NCI-H510A (cell line): Measurements from ENCODE around the gene ANGPTL3.
"Not testable (repeated sequence)": the region's sequence is repeated elsewhere in the genome, so short reads cannot be mapped to it uniquely, and the experiment has no call there.

ENCODE experiments used
- DNase-seq: peaks from one replicate; lab custom pipeline; 2025; lab: John Stamatoyannopoulos, UW

ANGPTL3 gene, protein sequence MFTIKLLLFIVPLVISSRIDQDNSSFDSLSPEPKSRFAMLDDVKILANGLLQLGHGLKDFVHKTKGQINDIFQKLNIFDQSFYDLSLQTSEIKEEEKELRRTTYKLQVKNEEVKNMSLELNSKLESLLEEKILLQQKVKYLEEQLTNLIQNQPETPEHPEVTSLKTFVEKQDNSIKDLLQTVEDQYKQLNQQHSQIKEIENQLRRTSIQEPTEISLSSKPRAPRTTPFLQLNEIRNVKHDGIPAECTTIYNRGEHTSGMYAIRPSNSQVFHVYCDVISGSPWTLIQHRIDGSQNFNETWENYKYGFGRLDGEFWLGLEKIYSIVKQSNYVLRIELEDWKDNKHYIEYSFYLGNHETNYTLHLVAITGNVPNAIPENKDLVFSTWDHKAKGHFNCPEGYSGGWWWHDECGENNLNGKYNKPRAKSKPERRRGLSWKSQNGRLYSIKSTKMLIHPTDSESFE

DNA sequence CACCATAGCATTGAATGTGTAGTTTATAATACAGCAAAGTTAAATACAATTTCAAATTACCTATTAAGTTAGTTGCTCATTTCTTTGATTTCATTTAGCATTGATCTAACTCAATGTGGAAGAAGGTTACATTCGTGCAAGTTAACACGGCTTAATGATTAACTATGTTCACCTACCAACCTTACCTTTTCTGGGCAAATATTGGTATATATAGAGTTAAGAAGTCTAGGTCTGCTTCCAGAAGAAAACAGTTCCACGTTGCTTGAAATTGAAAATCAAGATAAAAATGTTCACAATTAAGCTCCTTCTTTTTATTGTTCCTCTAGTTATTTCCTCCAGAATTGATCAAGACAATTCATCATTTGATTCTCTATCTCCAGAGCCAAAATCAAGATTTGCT is at the start of gene ANGPTL3:
TSS of gene ANGPTL3 (plus strand) at position 240 of the 400 bp plus-strand sequence. CDS start at position 287, 47 bp downstream.
- DNase-seq, result no peak

DNA sequence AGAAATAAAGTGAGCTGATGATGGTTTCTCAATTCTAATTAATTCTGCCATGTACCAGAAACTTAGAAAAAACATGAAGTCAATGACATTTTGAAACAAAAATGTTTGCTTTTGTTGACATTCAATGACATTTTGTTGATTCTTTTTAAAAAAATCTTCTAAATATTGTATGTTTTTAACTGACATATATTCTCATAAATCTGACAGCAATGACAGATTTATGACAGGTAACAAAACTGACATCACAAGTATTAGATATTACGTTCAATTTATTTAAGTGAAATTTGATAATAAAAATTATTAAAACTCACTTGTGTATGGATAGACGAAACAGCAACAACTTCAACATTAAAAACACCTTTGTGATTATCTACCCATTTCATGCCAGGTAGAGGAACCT is 36.0 kb upstream of the ANGPTL3 start:
- DNase-seq, result no peak

DNA sequence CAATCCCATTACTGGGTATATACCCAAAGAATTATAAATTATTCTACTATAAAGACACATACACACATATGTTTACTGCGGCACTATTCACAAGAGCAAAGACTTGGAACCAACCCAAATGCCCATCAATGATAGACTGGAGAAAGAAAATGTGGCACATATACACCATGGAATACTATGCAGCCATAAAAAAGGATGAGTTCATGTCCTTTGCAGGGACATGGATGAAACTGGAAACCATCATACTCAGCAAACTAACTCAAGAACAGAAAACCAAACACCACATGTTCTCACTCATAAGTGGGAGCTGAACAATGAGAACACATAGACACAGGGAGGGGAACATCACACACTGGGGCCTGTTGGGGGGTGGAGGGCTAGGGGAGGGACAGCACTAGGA is 30.1 kb upstream of the ANGPTL3 start:
- not testable (repeated sequence) for DNase-seq

DNA sequence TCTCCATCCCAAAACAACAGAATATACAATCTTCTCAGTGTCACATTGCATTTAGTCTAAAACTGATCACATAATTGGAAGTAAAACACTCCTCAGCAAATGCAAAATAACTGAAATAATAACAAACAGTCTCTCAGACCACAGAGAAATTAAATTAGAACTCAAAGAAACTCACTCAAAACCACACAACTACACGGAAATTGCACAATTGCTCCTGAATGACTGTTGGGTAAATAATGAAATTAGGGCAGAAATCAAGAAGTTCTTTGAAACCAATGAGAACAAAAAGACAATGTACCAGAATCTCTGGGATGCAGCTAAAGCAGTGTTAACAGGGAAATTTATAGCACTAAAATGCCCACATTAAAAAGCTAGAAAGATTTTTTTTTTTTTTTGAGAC is 29.4 kb upstream of the ANGPTL3 start:
- DNase-seq, result not testable (repeated sequence)

DNA sequence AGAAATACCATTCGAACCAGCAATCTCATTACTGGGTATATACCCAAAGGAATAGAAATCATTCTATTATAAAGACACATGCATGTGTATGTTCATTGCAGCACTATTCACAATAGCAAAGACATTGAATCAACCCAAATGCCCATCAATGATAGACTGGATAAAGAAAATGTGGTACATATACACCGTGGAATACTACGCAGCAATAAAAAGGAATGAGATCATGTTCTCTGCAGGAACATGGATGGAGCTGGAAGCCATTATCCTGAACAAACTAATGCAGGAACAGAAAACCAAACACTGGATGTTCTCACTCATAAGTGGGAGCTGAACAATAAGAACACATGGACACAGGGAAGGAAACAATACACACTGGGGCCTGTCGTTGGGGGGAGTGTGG is 25.8 kb upstream of the ANGPTL3 start:
- DNase-seq, result not testable (repeated sequence)

DNA sequence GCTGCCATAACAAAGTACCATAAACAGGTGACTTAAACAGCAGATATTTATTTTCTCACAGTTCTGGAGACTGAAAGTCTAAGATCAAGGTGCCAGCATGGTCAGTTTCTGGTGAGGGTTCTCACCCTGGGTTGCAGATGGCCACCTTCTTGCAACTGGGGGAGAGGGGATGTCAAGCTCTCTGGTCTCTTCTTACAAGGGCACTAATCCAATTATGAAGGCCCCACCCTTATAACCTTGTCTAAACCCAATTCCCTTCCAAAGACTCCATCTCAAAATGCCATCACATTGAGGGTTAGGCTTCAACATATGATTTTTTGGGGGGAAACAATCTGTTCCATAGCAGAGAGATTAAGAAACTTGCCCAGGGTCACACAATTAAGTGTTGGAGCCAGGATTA is 24.8 kb upstream of the ANGPTL3 start:
- no peak for DNase-seq

DNA sequence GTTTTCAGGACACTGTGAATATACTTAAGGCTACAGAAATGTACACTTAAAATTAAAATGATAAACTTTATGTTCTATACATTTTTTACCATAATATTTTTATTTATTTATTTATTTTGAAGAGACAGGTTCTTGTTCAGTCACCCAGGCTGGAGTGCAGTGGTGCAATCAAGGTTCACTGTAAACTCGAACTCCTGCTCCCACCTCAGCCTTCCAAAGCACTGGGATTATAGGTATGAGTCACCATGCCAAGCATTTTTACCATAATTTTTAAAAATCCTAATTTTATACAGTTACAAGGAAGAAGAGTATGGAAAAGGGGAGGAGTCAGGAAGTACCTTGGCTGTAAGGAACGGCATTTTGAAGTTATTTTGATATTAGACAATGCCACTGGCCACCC is 23.6 kb upstream of the ANGPTL3 start:
- no peak for DNase-seq

DNA sequence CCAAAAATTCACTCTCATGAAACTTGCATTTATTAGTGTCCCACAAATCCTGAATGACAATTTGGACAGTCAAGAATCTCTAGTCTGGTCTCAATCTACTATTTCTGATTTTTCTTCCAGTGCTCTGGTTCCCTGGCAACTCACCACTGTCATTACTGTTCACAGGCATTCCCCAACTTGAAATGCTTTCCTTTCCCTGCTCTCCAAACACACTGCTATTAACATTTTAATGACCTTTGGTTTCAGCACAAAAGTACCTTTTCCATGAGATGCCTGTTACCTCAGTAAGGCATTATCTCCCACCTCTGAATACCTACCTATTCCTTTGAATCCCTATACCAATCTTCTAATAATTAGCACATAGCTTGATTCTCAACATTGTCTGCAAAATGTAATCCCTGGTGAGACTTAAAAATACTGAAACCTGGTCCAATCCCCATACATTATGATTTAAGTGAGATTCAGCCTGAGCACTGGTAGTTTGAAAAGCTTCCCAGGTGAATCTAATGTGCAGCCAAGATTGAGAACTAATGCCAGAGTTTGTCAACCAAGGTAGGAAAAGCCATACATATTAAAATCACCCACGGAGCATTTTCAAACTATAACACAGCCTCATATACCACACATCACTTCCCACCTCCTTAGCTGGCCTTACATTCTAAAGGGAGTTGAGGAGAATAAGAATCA is 11.7 kb upstream of the ANGPTL3 start:
- no peak for DNase-seq

DNA sequence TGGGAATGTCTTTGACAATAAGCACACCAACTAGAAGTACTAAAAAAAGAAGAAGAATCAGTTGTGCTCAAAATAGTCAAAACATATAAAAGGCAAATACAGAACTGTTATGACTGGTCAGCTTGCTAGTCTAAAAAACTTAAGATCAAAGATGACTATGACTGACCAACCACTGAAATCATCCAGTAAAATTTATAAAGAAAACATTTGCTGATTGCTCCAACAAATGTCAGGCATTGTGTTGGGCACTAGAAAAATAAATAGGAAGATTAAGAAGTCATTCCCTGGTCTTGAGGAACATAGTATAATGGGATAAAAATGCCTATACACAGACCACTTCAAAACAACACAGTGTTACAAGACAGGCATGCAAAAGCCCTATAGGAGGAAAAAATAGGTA is 9.3 kb upstream of the ANGPTL3 start:
- DNase-seq, result no peak

DNA sequence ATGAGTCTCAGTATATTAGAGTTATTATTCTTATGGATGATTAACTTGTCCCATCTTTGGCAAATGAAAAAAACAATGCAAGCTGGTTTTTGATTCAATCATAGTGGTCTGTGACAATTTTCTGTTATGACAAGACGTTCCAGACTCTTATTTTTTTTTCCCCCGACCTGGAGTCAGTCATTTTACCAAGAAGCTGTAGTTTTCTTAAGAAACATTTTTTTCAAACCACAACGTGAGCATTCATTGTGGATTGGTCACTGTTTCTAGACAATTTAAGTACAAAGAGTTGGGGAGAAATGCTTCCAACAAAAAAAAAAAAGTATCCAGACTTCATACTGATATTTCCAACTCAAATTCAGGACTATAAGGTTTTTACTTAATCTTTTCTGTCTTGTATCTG is 8.0 kb upstream of the ANGPTL3 start:
- no peak for DNase-seq

DNA sequence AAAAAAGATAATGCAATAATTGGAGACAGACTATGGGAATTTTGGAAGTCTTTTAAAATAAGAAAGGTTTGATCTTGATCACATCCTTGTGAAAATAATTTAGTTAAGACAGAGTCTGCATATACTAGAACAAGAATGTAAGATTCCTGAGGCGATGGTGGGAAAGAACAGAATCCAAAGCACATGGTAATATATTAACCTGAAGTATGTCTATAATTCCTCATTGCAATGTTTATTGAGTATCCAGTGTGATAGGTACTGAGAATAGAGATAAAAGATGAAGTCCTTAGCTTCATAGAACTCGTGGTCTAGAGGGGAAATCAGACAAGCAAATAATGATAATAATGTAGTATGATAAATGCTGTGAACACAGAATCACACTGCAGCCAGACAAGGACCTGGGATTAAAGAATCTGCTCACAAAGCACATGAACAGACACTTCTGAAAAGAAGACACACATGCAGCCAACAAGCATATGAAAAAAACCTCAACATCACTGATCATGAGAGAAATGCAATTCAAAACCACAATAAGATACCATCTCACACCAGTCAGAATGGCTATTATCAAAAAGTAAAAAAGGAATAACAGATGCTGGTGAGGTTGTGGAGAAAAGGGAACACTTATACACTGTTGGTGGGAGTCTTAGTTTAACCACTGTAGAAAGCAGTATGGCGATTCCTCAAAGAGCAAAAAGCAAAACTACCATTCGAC is 6.9 kb upstream of the ANGPTL3 start:
- DNase-seq, result no peak

DNA sequence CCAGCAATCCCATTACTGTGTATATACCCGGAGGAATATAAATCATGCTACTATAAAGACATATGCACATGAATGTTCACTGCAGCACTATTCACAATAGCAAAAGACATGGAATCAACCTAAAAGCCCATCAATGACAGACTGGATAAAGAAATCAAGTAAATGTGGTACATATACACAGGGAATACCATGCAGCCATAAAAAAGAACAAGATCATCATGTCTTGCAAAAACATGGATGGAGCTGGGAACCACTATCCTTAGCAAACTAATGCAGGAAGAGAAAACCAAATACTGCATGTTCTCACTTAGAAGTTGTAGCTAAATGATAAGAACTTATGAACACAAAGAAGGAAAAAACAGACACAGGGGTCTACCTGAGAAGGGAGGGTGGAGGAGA is 6.4 kb upstream of the ANGPTL3 start:
- no peak for DNase-seq

DNA sequence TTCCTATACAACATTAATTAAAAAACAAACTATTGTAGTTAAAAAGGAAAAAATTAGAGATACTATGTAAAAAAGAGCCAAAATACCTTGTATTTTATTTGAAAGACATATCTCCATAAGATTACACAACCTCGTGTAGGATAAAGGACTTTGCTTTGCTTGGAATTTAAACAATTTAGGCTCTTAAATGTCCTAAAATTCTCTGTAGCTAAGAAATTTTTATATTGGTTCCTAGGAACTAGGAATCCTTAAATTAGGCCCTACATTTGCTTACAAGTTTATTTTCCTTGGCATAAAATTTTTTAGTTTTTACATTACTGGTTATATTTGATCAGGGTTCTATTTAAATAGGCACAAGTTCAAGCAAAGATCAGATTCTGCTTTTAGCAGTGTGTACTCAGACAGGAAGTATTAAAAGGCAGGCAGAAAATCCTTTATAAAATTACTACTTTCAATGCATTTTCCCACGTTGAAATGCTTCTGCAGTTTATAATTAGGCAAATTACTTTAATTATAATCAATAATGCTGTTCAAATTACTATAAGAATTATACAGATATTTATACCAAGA is 3.4 kb upstream of the ANGPTL3 start:
- DNase-seq, result no peak

DNA sequence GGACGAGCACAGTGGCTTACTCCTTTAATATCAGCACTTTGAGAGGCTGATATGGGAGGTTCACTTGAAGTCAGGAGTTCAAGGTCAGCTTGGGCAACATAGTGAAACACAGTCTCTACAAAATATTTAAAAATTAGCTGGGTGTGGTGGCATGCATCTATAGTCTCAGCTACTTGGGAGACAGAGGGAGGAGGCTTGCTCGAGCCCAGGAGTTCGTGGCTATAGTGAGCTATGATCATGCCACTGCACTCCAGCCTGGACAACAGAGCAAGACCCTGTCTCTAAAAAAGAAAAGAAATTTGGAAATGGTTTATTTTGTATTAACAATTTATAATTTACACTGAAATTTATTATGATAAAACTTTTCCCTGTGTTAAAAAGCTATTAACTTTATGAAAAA is 1.7 kb upstream of the ANGPTL3 start:
- DNase-seq, result no peak

DNA sequence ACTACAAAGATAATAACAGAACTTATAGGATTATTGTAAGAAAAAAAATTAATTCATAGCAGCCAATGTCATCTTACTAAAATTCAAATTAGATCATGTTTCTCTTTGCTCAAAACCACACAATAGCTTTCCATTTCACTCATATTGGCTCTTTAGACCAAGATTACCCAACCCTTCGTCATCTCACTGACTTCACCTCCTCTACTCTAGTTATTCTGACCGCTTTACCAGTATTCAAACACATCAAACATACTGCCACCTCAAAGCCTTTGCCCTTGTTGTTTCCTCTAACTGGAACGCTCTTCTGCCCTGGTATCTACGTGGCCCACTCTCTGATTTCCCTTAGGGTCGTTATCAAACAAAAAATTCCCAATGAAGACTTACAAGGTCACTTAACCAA is 1.7 kb downstream of the ANGPTL3 start:
- no peak for DNase-seq

DNA sequence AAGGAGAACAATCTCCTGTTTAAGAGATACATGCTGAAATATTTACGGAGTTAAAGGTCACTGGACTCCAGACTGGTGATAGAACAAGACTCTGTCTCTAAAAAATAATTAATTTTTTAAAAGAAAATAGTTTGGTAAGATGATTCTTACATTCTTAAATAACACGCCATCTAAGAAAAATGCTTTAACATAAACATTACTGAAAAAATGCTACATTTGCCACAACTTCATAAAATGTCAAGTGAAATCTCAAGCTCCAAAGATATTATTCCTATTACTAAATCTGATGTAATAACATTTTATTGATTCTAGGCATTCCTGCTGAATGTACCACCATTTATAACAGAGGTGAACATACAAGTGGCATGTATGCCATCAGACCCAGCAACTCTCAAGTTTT is 4.1 kb downstream of the ANGPTL3 start:
- no peak for DNase-seq

DNA sequence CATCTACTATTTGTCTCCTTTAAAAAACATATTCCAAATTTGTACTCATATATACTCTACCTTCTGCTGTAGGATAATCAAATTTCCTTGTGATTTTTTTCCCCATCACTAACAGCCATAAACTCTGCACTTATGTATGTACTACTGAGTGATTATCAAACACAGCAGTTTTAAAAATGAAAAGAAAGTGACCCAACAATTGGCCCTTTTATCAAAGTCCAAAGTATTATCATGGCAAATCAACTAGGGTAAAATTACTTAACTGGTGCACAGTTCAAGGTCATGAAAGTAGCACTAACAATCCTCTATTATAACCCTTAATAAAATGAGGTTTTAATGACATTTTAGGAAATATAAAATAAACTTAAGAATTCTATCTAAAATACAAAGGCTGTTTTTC is 11.6 kb downstream of the ANGPTL3 start:
- no peak for DNase-seq

DNA sequence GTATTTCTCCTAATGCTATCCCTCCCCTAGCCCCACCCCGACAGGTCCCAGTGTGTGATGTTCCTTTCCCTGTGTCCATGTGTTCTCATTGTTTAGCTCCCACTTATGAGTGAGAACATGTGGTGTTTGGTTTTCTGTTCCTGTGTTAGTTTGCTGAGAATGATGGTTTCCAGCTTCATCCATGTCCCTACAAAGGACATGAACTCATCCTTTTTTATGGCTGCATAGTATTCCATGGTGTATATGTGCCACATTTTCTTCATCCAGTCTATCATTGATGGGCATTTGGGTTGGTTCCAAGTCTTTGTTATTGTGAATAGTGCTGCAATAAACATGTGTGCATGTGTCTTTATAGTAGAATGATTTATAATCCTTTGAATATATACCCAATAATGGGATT is 13.3 kb downstream of the ANGPTL3 start:
- not testable (repeated sequence) for DNase-seq

DNA sequence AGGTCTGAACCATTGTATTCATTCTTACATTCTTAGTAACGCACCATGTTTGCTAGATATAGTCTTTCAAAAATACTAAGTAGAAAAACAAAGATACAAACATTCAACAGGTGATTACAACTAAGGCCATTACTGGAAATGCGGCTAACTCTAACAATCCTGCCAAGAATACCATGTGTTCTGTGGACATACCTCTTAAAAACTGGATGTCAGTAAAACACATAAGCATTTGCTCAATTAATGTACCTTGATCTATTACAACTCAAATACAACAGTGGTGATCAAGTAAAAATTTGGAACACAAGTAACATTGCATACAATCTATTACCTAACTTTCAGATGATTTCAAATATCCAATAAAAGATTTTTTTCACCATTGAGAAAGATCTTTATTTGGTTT is 15.4 kb downstream of the ANGPTL3 start:
- no peak for DNase-seq

DNA sequence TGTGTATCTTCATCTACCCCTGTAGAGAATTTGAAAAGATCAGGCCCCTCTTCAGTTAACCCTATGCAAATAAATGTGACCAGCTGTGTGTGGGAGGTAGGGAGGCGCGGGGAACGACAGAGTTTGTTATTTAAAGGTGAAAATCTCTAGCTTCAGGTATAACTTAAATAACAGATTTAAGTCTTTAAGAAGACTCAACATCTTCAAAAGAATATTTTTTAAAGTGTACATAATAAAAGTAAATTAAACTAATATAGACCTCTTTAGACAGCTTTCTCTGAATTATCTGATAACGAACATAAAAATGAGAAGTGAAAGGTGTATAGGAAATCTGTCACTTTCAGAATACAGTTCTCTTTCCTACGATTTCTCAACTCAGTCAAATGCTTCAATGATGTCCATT is 16.0 kb downstream of the ANGPTL3 start:
- no peak for DNase-seq

DNA sequence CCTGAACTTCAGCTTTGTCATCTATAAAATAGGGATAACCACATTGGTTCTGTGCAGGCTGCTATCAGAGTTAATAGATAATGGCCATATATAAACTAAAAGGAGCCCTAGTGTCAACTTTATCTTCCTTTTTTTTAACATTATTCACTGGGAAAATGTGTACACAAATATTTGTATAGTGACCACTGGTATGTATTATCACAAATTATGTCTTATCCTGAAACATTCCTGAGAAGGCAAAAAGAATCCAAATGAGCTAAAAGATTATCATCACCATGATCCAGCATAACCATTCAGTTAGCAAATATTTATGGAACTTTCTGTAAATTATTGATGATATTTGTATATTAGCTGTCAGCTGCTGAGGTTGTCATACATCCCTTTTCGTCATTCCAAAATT is 16.6 kb downstream of the ANGPTL3 start:
- DNase-seq, result no peak

DNA sequence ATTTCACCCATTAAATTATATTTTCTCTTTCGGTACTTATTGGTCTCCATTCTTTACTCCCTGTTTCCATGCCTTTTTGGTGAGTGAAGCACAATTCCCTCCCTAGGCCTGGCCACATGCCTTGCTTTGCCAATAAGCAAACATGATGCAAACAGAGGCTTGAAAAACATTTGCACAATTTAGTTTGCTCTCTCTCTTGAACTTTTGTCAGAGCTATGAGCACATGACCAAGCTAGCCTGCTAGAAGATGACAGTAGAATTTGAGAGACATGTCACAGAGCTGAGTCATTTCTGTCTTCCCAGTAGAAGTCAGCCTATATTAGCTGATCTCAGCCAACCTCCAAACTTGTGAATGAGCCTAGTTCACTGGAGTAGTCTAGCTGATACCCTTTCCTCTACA is 24.6 kb downstream of the ANGPTL3 start:
- DNase-seq, result no peak

DNA sequence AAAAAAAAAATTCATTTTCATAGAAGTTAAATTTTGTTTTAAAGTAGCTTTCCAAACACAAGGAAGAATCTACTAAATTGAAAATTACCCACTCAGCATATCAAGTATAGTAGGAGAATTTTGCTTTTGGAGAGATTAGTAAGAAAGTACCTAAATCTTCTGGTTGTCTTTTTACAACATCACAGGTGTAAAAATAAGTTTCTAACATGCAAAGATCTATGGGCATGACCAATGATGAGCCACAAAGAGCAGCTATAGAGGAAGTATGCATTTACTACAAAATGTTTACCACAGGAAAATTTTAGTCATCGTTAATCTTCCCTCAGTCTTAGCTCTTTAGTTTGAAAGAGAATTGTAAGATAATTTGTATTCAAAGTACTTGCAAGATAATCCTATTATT is 28.1 kb downstream of the ANGPTL3 start:
- DNase-seq, result no peak
